Ovary (tissue), 3 donors: ENCODE data around the gene ZNF593OS.

ENCODE experiments used
- CTCF ChIP-seq, 3 donors: fragments of 450-650 bp in 2 of 3; fragments of 200-600 bp in 1 of 3; IDR thresholded peaks; one replicate each; pipeline versions ENCODE4 v1.5.1 to v1.8.0; 2016 to 2022; ENCODE audit warnings: antibody characterized with exemption in 3 of 3, mild to moderate bottlenecking in 1 of 3
- EP300 ChIP-seq: sonication (generic); formaldehyde crosslinking; IDR thresholded peaks from one replicate; pipeline ENCODE4 v1.6.1; 2017; ENCODE audit warnings: antibody characterized with exemption
- POLR2A ChIP-seq: fragments of 450-650 bp; IDR thresholded peaks from one replicate; pipeline ENCODE4 v1.6.1; 2017; ENCODE audit warnings: antibody characterized with exemption, mild to moderate bottlenecking, moderate library complexity
- donor health status: DM: no; HTN: no; CAD: no.

DNA sequence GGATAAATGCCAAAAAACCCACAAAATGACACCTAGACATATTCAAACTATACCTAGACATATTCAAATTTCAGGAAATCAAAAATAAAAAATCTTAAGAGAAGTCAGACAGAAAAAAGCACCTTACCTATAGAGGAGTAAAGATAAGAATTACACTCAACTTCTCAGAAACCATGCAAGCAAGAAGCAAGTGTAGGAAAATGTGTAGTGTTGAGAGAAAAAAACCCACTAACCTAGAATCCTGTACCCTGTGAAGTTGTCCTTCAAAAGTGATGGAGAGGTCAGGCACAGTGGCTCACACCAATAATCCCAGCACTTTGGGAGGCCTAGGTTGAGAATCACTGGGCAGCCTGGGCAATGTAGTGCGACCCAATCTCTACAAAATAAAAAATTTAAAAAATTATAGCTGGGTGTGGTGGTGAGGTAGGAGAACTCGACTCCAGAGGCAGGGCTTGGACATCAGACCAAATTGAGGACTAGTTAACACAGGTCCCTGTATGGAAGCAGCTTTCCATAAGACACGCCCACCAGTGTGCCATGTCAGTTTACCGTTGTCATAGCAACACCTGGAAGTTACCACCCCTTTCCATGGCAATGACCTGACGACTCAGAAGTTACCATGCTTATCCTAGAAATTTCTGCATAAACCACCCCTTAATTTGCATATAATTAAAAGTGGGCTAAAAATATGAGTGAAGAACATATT is 39.4 kb downstream of the ZNF593OS start:
- no peak for TF ChIP-seq CTCF (IDR thresholded peaks at IDR 0.05)
- no peak for TF ChIP-seq EP300
- TF ChIP-seq POLR2A: no peak
